NCI-H2171 (cell line): ENCODE measurements around the gene PTH1R.

ENCODE experiments used
- DNase-seq: peaks from one replicate; lab custom pipeline; 2025; lab: John Stamatoyannopoulos, UW

The PTH1R gene

DNA sequence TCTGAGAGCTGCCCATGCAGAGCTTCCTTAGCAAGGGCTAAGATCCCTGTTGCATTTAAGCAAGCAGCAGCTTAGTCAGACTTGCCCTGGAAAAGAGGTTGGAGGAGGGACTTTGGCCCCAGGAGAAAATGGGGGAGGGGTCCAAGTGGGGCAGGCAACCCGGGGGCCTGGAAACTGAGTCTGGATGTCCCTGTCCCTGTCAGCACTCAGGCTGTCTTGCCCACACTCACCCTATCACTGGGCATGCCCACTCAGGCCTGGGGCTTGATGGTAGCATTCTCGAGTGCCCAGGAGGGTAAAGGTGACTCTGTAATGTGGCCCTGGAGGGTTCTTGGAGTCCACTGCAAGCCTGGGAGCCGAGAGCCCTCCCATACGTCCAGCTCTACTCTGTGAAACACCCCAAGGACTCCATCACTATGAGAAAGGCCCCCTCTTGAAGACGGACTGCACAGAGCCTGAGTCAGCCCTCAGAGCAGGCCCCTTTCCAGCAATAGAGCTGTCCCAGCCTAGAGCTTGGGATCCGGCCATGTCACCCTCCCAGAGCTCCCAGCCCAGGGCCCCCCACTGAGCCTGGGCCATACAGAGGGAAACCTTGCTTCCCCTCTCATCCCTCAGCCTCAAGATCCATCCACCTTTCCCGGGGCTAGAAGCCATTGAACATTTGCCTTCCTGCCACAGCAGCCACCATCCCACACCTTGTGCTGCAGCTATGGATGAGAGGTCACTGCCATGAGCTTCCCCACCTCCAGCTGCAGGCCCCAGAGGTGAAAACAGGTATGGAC lies 27.6 kb upstream of the PTH1R start:
- DNase-seq: no peak

DNA sequence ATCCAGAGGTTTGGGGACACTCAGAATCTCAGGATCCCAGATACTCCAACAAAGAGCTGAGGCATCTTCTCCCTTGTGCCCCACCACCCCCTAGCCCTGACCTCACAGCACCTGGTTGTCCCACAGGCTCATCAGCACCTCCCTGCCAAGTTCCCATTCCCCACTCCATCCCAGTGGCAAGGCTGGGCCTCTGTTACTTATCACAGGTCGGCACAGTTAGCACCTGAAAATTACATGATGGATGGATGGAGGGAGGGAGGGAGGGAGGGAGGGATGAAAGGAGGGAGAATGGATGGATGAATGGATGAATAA lies 27.1 kb upstream of the PTH1R start:
- DNase-seq: no peak

DNA sequence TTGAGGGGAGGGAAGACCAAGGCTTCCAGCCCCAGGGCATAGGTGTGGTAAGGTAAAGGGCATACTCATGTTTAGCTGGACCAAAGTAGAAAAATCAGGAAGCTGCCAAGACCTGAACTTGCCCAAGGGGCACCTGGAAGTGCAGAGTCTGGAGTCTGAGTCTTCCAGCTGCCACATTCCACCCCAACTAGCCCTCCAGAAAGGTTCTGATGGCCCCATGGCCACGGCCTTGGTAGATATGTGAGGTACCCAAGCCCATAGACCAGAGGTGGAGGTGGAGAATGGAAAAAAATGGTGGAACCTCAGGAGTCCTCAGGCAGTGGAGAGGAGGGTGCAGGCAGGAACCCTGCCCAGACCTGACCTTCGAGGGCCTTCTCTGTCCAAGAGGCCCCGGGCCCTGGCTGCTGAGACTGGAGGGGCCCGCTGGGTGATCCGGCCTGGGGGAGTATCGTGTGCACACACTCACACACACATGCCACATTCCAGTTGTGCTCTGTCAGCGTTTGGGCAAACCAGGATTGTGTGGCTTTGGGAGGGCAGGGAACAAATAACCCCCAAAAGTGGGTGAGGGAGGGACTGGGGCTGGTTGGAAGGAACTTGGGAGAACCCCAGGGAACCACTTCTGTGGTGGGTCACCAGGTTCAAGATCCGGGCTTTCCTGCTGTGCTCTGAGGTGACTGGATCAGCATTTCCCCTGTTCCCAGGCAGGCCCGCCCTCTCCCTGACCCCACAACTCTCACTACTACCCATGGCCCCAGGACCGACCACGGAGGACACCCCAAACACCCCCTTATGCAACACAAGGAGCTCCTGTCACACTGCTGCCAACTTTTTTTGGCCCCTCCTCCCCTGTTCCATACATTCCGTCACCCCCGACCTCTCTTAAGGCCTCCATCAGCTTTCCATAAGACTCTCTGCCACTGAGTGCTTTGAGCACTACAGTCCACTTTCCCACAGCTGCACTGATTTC lies 25.9 kb upstream of the PTH1R start:
- no peak for DNase-seq

DNA sequence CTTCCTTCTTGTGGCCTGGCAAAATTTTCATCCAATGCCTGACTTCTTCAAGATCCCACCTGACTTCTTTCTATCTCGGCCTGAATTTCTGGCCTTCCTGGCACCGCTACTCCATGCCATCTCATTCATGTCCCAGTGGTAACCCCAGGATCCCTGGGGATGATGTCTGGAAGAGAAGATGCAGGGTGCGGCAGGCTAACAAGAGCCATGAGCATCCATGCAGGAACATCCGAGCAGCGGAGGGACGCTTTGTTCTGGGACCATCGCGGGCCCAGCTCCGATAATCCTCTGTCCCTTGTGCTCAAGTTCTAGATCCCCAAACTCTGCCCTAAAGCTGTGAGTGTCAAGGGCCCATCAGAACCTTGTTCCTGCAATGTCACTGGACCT lies 25.2 kb upstream of the PTH1R start:
- DNase-seq: no peak

DNA sequence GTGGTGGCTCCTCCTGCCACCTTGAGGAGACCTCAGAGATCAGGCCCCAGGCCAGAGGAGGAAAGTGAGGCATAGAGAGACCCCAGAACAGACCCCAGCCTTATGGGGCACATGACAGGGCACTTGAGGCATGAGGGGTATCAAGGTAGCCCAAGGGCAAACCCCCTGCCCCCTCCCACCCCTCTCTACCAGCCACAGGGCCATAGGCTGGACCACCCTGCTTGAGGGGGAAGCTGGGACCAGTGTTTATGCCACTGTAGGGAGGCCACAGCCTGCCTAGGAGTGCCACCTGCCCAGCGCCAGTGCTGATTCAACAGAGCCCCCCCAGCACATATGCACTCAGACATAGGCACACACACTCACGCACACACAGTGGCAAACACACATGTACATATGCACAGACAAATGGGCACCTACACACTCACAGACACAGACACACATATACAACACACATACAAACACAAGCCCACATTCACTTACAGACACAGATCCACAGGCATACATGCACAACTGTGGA lies 24.6 kb upstream of the PTH1R start:
- no peak for DNase-seq

DNA sequence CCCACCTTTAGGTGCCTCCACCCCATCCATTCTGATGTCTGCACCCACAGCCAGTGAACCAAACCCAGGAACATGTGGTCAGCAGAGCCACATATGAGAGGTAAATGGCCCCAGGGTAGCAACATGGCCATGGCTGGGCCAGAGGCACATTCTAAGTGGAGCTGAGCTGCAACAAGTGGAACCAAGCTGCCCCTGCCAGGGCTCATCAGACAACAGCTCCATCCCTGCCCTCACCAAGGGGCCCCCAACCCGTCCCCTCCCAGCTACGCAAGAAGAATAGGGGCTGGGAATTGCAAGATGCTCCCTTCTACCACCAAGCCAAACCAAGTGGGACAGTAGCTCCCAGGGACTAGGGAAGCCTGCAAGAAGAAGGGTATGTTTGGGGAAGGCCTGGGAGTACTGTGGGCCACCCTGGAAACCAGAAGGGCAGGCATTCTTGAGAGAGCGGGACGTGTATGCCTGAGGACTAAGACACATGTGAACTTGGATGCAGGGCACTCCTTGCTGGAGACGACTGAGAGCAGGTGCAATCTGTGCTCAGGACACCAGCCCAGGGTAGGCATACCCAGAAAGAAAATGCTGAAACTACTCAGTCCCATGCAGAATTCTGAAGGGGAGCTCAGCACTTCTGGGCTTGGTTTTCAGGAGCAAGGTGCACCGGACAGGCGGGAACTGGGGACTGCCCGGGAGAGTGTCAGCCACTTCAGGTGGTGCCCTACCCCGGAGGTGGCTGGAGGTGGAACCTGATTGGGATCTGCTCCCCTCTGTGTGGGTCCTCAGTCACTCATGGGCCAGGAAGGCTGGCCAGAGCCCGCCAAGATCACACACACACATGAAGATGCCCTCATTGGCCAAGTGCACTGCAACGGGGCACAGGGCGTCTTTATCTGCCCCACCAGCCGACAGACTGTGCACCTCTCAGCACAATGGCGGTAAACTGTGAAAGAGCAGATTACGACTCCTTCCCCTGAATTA lies 23.8 kb upstream of the PTH1R start:
- DNase-seq: no peak

DNA sequence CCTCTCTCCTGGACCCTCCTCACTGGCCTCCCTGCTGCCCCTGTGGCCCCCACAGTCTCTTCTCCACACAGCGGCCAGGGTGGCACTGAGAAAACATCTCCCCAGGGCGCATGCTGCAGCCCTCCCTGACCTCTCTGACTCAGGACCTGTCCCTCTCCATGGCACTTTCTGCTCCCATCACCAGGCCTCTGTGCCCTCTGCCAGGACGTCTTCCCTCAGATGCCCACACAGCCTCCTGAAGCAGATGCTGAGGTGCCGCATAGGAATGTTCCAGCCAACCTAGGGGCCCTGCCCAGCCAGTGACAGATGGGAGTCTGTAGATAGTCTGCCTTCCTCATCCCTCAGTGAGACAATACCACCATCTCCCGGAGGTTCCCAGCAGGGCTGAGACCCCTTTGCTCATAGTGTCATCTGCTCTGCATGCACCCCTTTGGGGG lies 22.9 kb upstream of the PTH1R start:
- DNase-seq: no peak

DNA sequence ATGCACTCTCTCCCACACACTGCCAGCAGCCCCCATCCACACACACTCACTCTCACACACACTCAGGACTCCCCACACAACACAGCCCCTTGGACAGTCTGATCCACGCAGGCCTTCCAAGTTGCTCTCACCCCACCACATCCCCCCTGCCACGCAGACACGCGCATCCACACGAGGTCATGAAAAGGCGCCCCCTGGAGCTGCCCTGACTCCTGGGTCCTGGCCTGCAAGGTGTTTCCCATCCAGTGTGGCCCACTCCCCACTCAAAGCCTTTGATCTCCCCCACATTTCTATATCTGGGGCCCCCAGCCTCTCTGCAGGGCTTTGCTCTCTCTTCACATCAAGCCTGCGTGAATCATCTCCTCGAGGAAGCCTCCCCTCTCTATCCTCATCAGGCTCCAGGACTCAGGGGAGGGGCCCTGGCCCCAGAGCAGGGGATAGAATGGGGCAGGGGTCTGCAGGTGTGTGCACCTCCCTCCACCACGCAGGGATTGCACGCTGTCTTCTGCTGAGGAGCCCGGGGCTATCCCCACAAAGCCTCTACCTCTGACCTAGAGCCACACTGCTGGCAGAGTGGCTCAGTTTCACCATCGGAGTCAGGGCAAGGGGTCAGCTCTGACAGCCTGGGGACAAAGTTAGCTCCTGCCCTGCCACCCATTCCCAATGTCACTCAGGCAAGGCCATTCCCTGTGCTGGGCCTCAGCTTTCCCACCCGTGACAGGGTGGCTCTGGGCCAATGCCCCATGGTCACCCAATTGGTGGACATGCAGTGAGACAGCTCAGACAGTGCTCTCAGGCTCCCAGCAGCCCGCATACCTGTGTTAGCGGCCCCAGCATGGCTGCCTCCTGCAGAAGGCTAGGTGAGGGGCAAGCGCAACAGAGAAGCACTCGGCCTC lies 20.7 kb upstream of the PTH1R start:
- DNase-seq: no peak

DNA sequence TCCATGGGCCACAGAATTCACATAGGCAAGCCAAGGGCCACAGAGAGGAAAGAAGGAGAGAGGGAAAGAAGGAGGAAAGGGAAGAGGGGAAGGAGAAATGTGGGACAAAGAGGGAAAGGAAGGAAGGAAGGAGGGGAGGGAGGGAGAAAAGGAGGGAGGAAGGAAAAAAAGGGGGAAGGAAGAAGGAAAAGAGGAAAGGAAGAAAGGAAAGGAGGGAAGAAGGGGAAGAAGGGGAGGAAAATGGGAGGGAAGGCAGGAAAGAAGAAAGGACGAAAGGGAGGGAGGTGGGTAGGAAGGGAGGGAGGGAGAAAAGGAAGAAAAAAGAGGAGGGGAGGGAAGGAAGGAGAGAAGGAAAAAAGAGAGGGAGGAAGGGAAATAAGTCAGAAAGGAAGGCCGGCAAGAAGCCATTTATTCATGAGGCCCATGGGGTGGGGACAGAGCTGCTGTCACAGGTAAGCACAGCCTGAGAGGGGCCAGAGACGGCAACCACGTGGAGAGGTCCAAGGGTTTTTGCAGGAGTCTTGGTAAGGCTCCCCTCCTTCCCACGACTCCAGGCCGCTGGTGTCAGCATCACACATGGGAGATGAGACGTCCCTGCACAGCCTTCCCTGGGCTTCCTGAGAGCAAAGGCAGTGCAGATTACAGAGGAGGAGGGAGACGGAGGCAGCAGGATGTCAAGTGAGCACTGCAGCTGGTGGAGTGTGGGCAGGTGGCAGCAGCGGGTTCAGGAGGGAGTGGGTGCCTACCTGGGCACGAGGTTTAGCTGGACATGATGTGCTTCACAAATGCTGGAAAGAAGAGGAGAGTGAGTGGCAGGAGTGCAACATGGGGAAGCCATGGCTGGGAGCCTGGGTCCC lies 19.8 kb upstream of the PTH1R start:
- no peak for DNase-seq

DNA sequence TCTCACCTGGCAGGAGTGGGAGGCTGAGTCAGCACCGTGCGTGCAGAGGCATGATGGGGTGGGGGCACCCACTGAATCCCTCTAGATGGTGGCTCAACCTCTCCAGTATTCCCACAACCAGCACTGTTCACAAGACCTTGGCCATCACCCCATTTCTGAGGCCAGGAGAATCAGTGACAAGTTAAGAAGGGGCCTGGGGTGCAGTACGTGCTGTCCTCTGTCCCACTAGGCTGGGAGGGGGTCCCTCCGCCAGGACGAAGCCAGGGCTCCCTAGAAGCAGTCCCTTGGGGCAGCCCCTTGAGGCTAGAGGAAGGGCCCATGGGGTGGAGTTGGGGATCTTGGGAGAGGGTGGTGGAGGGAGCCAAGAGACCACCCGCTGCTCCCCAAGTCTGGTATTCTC lies 19.1 kb upstream of the PTH1R start:
- no peak for DNase-seq

DNA sequence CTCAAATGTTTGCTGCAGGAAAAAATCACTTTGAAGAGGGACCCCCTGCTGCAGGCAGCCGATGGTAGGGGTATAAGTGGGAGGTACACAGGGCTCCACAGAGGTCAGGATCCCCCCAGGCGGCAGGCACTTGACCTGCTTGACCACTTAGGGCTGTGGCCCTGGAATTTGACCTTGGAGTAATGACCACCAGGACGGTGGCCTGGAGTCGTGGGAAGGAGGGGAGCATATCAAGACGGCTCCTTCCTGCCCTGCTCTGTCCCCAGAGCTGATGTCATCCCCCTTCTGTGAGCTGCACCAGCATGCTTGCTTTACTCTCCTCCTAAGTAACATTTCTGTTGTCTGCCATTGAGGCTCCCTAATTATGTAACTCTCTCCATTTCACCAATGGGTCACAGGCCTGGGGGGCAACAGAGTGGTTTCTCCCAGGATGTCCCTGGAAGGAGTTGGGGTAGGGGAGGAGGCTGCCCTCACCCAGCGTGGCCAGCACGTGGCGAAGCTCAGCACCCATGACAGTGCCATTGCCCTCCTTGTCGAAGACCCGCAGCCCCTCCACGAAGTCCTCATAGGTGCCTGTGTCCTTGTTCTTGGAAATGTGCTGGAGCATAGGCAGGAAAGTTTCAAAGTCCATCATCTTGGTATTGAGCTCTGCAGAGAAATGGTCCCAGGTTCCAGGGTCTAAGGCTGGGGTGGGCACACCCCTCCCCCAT lies 18.4 kb upstream of the PTH1R start:
- no peak for DNase-seq

DNA sequence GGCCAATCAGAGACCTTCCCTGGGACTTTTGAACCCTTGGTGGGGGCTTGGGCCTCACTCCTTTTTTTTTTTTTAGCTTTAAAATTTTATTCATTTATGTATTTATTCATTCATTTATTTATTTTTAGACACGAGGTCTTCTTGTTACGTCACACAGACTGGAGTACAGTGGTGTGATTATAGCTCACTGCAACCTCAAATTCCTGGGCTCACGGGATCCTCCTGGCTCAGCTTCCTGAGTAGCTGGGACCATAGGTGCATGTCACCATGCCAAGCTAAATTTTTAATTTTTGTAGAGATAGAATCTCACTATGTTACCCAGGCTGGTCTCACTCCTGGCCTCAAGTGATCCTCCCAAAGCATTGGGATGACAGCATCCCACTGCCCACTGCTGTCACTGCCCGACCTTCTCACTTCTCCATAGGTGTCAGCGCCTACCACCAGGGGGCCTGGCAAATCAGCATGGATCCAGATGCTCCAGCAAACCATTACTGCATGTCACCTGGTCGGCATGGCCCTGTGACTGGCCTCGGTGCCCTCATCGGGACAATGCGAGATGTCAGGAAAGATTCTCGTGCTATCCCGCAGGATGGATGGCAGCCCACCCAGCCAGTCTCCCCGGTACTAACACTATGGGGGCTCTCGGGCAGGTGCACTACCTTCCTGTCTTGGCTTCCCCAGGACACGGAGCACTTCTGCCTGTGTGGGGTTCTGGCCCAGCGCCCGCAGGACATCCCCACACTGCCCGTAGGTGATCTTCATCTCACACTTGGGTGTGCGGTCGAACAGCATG lies 17.3 kb upstream of the PTH1R start:
- DNase-seq: no peak

DNA sequence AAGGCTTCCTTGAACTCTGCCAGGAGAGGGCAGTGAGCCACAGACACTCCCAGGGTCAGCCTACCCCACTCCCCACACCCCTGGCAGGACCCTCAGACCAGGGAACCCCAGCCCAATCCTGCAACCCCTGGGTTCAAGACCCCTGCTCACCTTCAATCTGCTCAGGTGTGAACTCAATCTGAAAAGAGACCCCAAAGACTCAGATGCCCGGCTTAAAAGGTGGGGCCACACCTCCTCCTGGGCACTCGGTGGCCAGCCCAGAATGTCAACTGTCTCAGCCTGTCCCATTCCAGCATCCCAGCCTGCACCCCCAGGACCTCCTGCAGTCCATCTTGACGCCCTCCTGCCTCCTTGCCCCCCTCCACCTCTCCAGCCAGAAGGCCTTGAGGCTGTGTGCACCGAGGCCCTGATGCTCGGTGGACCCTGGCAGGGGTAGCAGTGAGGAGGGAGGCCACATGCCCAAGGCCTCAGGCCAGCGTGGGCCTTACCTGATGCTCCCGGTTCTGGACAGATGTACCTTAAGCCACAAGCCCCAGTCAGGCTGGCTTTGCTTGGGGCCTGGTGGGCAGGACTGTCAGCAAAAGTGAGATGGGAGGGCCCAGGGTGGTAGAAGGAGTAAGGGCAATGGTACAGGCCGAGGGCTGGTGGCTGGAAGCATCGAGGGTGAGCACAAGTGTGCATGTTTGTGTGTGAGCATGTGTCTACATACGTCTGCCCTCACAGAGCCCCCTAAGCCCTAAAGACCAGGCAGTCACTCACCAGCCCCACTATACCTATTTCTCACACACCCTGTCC lies 16.5 kb upstream of the PTH1R start:
- no peak for DNase-seq

DNA sequence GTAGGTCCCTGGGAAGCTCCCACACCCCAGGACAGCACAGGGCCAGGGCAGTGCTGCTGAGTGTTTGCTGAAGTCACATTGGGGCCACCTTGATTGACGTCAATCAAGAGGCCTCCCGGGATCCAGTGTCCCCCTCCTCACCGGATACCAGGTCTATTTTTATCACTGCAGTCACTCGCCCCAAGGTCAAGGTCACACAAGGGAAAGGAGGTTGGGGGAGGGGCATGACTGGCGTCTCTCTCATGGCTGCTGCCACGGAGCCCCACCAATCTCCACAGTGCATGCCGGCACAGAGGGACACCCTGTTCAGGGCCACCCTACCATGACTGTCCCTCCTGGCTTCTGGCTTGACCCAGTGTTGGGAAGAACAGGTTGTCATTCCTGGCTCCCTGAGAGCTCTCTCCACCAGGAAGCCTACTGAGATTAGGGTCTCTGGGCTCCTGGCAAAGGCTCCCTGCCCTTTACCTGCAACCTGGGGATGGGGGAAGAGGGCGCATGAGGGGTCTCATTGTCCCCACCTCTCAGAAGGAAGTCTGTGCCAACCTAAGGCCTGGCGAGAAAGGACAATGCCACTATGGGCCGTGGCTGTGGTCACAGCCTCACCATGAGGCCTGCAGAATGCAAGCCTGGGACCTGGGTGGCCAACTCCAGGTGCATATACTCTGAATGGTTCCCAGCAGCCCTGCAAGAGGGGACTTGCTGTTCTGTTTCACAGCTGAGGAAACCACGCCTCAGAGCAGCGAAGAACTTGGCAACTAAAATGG lies 15.7 kb upstream of the PTH1R start:
- DNase-seq: no peak

DNA sequence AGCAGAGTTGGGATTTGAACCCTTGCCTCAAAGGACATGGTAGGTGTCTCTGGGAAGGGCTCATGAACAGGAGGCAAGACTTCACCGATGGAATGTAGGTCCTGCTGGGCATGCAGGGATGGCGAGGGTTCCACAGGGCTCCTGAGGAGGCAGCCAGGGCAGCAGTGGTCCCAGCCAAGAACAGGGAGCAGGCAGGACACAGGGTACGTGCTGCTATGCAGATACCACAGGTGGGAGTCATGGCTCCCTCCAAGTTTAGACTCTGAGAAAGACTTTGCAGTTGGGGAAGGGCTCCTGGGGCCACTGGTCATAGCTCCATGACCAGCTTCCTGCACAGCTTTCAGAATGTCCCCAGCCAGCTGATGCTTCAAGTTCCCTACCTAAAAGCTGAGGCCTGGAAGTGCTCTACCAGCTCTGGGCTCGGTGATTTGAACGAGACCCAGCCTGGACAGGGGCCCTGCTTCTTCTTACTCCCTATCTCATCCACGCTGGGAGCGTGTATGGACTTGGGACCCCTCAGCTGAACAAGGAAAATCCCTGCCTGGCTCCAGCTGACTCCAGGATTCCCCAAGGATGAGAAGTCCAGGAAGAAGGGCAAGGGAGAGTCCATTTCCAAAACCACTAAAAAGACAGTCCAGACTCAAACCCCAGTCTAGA lies 15.0 kb upstream of the PTH1R start:
- DNase-seq: no peak

DNA sequence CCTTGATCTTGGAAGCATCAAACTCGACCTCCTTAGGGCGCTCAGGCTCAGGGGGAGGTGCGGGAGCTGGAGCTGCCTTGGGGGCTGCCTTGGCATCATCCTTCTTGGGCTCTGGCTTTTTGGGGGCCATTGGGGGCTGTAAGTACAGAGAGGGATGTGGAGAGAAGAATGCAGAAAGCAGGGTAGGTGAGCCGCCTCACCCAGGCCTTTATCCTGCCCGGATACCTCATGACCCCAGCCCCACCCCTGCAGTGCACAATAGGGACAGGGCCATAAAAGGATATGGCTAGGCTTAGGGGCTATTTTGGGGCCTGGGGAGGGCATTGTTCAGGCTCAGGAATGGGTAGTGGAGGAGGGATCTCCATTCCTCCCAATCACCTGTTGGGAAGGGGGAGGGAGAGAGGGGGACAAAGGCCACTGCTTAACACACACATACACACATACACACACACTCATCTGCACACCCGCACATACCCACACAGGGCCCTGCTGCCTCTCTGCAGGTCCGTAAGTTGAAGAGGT lies 14.2 kb upstream of the PTH1R start, which contains the start of gene MYL3:
MYL3 (minus strand) TSS at position 184 of the 522 bp plus-strand sequence; CDS start at position 130, 54 bp downstream.
- DNase-seq: no peak
